Measurements from ENCODE around the gene NPY2R.
A peak's percentile ranks its signal among the peaks of the same experiment; 100 is the strongest.

Gene NPY2R

GRCh38 chr4:155208258-155209054 lies at the start of gene NPY2R:
NPY2R (plus strand) TSS chr4:155208636; CDS start chr4:155213940, 5,304 bp downstream.
- DNase-seq (ENCODE audit: low read depth in 2 of 2), result no peak

GRCh38 chr4:155161357-155161756 lies 47.1 kb upstream of the NPY2R start:
- DNase-seq (ENCODE audit: low read depth in 2 of 2), result no peak

- no peak for DNase-seq (ENCODE audit: low read depth in 2 of 2)
Measured at GRCh38 chr4:155164718-155165117, 43.7 kb upstream of the NPY2R start.

GRCh38 chr4:155170569-155170968 lies 37.9 kb upstream of the NPY2R start:
- no peak for DNase-seq (ENCODE audit: low read depth in 2 of 2)

GRCh38 chr4:155173371-155173770 lies 35.1 kb upstream of the NPY2R start:
- DNase-seq (ENCODE audit: low read depth in 2 of 2), result peak in 1 of 2 experiments; percentile 0

- no peak for DNase-seq (ENCODE audit: low read depth in 2 of 2)
Measured at GRCh38 chr4:155174668-155175067, 33.8 kb upstream of the NPY2R start.

- no peak for DNase-seq (ENCODE audit: low read depth in 2 of 2)
Measured at GRCh38 chr4:155179216-155179615, 29.2 kb upstream of the NPY2R start.

- DNase-seq (ENCODE audit: low read depth in 2 of 2), result no peak
Measured at GRCh38 chr4:155186972-155187371, 21.5 kb upstream of the NPY2R start.

GRCh38 chr4:155187989-155188388 lies 20.4 kb upstream of the NPY2R start:
- DNase-seq (ENCODE audit: low read depth in 2 of 2), result no peak

- DNase-seq (ENCODE audit: low read depth in 2 of 2), result no peak
Measured at GRCh38 chr4:155190099-155190498, 18.3 kb upstream of the NPY2R start.

- DNase-seq (ENCODE audit: low read depth in 2 of 2), result no peak
Measured at GRCh38 chr4:155197757-155198156, 10.7 kb upstream of the NPY2R start.

- DNase-seq (ENCODE audit: low read depth in 2 of 2), result no peak
Measured at GRCh38 chr4:155207534-155208257, 740 bp upstream of the NPY2R start.

- no peak for DNase-seq (ENCODE audit: low read depth in 2 of 2)
Measured at GRCh38 chr4:155220025-155220424, 11.6 kb downstream of the NPY2R start.

- DNase-seq (ENCODE audit: low read depth in 2 of 2), result no peak
Measured at GRCh38 chr4:155227131-155227530, 18.7 kb downstream of the NPY2R start.

- DNase-seq (ENCODE audit: low read depth in 2 of 2), result no peak
Measured at GRCh38 chr4:155228713-155229112, 20.3 kb downstream of the NPY2R start.

GRCh38 chr4:155232432-155232831 lies 24.0 kb downstream of the NPY2R start:
- DNase-seq (ENCODE audit: low read depth in 2 of 2), result no peak

GRCh38 chr4:155234206-155234605 lies 25.8 kb downstream of the NPY2R start:
- no peak for DNase-seq (ENCODE audit: low read depth in 2 of 2)

- DNase-seq (ENCODE audit: low read depth in 2 of 2), result no peak
Measured at GRCh38 chr4:155237567-155237966, 29.1 kb downstream of the NPY2R start.

GRCh38 chr4:155241225-155241624 lies 32.8 kb downstream of the NPY2R start:
- no peak for DNase-seq (ENCODE audit: low read depth in 2 of 2)

GRCh38 chr4:155241664-155242063 lies 33.2 kb downstream of the NPY2R start:
- DNase-seq (ENCODE audit: low read depth in 2 of 2), result no peak

- no peak for DNase-seq (ENCODE audit: low read depth in 2 of 2)
Measured at GRCh38 chr4:155245105-155245504, 36.7 kb downstream of the NPY2R start.

GRCh38 chr4:155248002-155248896 lies 39.8 kb downstream of the NPY2R start:
- DNase-seq (ENCODE audit: low read depth in 2 of 2), result no peak
